ENCODE data around the gene ACSM3.
A peak's percentile ranks its signal among the peaks of the same experiment; 100 is the strongest.
"Not testable (repeated sequence)": the region's sequence is repeated elsewhere in the genome, so short reads cannot be mapped to it uniquely, and the experiment has no call there.

Gene ACSM3

DNA sequence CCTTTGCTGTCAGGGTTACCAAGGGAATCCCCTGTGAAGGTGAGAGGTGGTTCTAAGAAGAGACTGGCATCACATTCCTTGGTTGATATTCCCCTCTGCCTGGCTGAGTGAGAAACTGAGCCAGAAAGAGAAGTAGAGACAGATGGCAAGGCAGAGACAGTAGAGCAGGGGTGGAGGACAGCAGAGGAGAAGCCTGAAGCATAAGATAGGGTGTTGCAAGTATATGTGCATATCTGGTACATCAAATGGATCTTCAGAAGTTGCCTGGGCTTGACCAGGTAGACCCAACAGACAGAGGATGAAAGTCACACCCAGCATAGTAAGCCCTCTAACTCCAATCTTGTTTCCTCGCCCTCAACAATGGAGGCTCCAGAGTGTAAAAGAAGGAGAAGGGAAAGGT is 14.3 kb upstream of the ACSM3 start:
- Mint-ChIP-seq H3K4me1 (no peaks in the 10 kb centered on the region), H3K4me3 (no peak overlapping the region), H3K27ac (no peak overlapping the region), H3K27me3 (ENCODE audit: low read depth, poor library complexity) (peaks cover 19% of the 10 kb centered on the region), H3K9me3 (peaks cover 13% of the 10 kb centered on the region), H3K36me3 (ENCODE audit: low read depth) (no peaks in the 10 kb centered on the region)
- TF ChIP-seq, protein P1, sequence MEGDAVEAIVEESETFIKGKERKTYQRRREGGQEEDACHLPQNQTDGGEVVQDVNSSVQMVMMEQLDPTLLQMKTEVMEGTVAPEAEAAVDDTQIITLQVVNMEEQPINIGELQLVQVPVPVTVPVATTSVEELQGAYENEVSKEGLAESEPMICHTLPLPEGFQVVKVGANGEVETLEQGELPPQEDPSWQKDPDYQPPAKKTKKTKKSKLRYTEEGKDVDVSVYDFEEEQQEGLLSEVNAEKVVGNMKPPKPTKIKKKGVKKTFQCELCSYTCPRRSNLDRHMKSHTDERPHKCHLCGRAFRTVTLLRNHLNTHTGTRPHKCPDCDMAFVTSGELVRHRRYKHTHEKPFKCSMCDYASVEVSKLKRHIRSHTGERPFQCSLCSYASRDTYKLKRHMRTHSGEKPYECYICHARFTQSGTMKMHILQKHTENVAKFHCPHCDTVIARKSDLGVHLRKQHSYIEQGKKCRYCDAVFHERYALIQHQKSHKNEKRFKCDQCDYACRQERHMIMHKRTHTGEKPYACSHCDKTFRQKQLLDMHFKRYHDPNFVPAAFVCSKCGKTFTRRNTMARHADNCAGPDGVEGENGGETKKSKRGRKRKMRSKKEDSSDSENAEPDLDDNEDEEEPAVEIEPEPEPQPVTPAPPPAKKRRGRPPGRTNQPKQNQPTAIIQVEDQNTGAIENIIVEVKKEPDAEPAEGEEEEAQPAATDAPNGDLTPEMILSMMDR (IDR thresholded peaks at IDR 0.05), result no peak
- DNase-seq, result no peak

DNA sequence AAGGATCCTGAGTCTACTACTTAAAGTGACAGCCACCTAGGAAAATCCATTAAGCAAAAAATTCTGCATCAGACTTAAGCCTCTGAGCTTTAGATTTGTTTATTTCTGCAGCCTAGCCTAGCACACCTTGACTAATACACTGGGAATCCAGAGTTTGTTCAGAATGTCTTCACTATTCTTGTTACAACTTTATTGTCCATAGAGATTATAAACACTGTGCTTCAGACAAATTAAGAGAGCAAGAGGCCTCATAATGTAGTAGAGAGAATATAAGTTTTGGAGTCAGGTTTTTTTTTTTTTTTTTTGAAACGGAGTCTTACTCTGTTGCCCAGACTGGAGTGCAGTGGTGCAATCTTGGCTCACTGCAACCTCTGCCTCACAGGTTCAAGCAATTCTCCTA is 13.3 kb upstream of the ACSM3 start:
- H3K27ac Mint-ChIP-seq, result no peak overlapping the region
- no peak overlapping the region for H3K4me3 Mint-ChIP-seq
- H3K27me3 Mint-ChIP-seq (ENCODE audit: low read depth, poor library complexity), result peaks cover 19% of the 10 kb centered on the region
- H3K36me3 Mint-ChIP-seq (ENCODE audit: low read depth), result no peaks in the 10 kb centered on the region
- H3K4me1 Mint-ChIP-seq, result no peaks in the 10 kb centered on the region
- no peak for DNase-seq
- H3K9me3 Mint-ChIP-seq, result peaks cover 13% of the 10 kb centered on the region
- TF ChIP-seq, protein P1 (IDR thresholded peaks at IDR 0.05), result no peak

DNA sequence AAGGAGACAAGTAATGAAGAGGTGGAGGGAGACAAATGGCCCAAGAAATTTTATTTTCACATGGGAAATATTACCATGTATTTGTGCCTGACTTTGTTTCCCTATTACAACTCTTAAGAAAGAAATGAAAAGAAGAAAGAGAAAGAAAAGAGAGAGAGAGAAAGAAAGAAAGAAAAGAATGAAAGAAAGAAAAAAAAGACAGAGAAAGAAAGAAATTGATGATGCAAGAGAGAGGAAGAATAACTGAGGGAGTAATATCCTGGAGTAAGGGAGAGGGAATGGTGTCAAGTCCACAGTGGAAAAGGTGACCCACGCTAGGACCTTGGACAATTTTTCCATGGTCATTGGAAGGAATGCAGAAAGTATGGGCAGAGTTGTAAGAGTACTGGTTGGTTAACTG is 10.1 kb upstream of the ACSM3 start:
- no peaks in the 10 kb centered on the region for H3K4me1 Mint-ChIP-seq
- peaks cover 4% of the 10 kb centered on the region for H3K9me3 Mint-ChIP-seq
- peaks cover 16% of the 10 kb centered on the region for H3K27me3 Mint-ChIP-seq (ENCODE audit: low read depth, poor library complexity)
- no peaks in the 10 kb centered on the region for H3K36me3 Mint-ChIP-seq (ENCODE audit: low read depth)
- TF ChIP-seq, protein P1 (IDR thresholded peaks at IDR 0.05), result no peak
- H3K4me3 Mint-ChIP-seq, result no peak overlapping the region
- no peak for DNase-seq
- H3K27ac Mint-ChIP-seq, result no peak overlapping the region

DNA sequence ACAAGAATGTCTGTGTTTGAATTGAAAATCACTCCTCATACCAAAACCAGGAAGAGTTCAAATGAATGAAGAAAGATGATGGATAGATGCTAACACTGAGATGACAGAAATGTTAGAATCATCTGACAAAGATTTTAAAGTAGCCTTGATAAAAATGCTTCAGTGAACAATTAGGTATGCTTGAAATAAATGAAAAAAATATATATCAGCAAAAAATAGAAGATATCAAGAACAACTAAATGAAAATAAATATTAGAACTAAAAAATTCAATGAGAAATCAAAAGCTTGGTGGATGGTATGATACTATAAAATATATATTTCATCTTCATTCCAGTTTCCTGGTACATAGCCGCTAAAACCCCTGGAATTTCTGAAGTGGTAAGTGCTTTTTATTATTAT is 8.6 kb upstream of the ACSM3 start:
- no peaks in the 10 kb centered on the region for H3K36me3 Mint-ChIP-seq (ENCODE audit: low read depth)
- H3K9me3 Mint-ChIP-seq, result peaks cover 8% of the 10 kb centered on the region
- DNase-seq, result no peak
- H3K27me3 Mint-ChIP-seq (ENCODE audit: low read depth, poor library complexity), result peaks cover 19% of the 10 kb centered on the region
- no peak overlapping the region for H3K27ac Mint-ChIP-seq
- TF ChIP-seq, protein P1 (IDR thresholded peaks at IDR 0.05), result no peak
- peaks cover 3% of the 10 kb centered on the region for H3K4me1 Mint-ChIP-seq
- H3K4me3 Mint-ChIP-seq, result no peak overlapping the region

DNA sequence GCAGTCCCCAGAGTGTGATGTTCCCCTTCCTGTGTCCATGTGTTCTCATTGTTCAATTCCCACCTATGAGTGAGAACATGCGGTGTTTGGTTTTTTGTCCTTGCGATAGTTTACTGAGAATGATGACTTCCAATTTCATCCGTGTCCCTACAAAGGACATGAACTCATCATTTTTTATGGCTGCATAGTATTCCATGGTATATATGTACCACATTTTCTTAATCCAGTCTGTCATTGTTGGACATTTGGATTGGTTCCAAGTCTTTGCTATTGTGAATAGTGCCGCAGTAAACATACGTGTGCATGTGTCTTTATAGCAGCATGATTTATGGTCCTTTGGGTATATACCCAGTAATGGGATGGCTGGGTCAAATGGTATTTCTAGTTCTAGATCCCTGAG is 8.0 kb upstream of the ACSM3 start:
- not testable (repeated sequence) for H3K4me1 Mint-ChIP-seq; H3K9me3 Mint-ChIP-seq; H3K27ac Mint-ChIP-seq; H3K4me3 Mint-ChIP-seq; H3K36me3 Mint-ChIP-seq (ENCODE audit: low read depth); DNase-seq
- peaks cover 19% of the 10 kb centered on the region for H3K27me3 Mint-ChIP-seq (ENCODE audit: low read depth, poor library complexity)

DNA sequence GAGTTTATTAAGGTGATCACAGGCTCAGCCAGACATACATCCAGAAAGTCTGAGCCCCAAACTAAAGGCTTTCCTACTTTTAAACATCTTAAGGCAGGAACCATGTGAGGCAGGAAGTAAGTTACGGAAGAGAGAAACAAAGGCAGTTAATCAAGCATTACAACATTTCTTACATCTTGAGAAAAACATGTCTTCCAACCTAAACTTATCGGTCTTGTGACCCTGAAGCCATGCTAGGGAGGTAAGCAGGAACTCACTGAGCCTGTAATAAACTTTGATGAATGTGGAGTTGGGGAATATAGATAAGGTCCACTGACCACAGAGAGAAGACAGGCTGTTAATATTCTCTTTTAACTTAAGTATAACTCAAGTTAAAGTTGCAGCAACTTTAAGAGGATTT is 3.5 kb upstream of the ACSM3 start:
- peaks cover 28% of the 10 kb centered on the region for H3K4me1 Mint-ChIP-seq
- H3K9me3 Mint-ChIP-seq, result peaks cover 40% of the 10 kb centered on the region
- peaks cover 12% of the 10 kb centered on the region for H3K36me3 Mint-ChIP-seq (ENCODE audit: low read depth)
- peak overlapping the region; percentile 44 for H3K27ac Mint-ChIP-seq
- no peak overlapping the region for H3K4me3 Mint-ChIP-seq
- TF ChIP-seq, protein P1 (IDR thresholded peaks at IDR 0.05), result no peak
- no peak for DNase-seq
- peaks cover 6% of the 10 kb centered on the region for H3K27me3 Mint-ChIP-seq (ENCODE audit: low read depth, poor library complexity)

Data from nephron progenitor cell (in vitro differentiated cells).